Daoy (cell line): Measurements from ENCODE around the gene ANK3. TPM values are rescaled to one million over a fixed set of nuclear protein-coding genes. Genes with fewer than 3 reads are reported as not detected.

Experiments used
- DNase-seq: peaks from one replicate; pipeline ENCODE4 v3.0.0-alpha.2; 2015; ENCODE audit warnings: low read depth
- total RNA-seq: library from RNA; depleted of rRNA; stranded (reverse); fragments of >200 nt; shearing (Covaris generic); gene quantifications from 2 replicates; pipeline ENCODE4 v1.2.3, GENCODE V29; 2014

ANK3 gene
- total RNA-seq, 1 experiment from 2014 or later = 15.9 TPM

- peak; percentile 7 for DNase-seq
These were observed 207.0 kb downstream of the ANK3 start for GRCh38 chr10:60182691-60183090.

- DNase-seq = no peak
These were observed 212.8 kb downstream of the ANK3 start for GRCh38 chr10:60176925-60177324.

GRCh38 chr10:60175441-60175971, 214.2 kb downstream of the ANK3 start:
- no peak for DNase-seq

GRCh38 chr10:60172363-60172990, 217.2 kb downstream of the ANK3 start:
- no peak for DNase-seq

- DNase-seq = no peak
These were observed 218.2 kb downstream of the ANK3 start for GRCh38 chr10:60171436-60172013.

GRCh38 chr10:60170250-60170649, 219.4 kb downstream of the ANK3 start:
- no peak for DNase-seq

GRCh38 chr10:60169111-60169510, 220.6 kb downstream of the ANK3 start:
- no peak for DNase-seq

GRCh38 chr10:60167050-60167449, 222.6 kb downstream of the ANK3 start:
- DNase-seq = no peak

- DNase-seq = no peak
These were observed 225.9 kb downstream of the ANK3 start for GRCh38 chr10:60163786-60164185.

- DNase-seq = no peak
These were observed 227.0 kb downstream of the ANK3 start for GRCh38 chr10:60162631-60163030.

GRCh38 chr10:60155943-60156683, 233.6 kb downstream of the ANK3 start:
- no peak for DNase-seq

GRCh38 chr10:60155099-60155877, 234.4 kb downstream of the ANK3 start:
- DNase-seq = no peak

GRCh38 chr10:60149003-60149402, 240.7 kb downstream of the ANK3 start:
- no peak for DNase-seq

GRCh38 chr10:60148266-60148840, 241.3 kb downstream of the ANK3 start:
- DNase-seq = peak; percentile 46

GRCh38 chr10:60147576-60148265, 242.0 kb downstream of the ANK3 start:
- no peak for DNase-seq

- DNase-seq = no peak
These were observed 242.7 kb downstream of the ANK3 start for GRCh38 chr10:60147025-60147424.

GRCh38 chr10:60144099-60144498, 245.6 kb downstream of the ANK3 start:
- no peak for DNase-seq

- no peak for DNase-seq
These were observed 246.9 kb downstream of the ANK3 start for GRCh38 chr10:60142736-60143135.

- no peak for DNase-seq
These were observed 247.6 kb downstream of the ANK3 start for GRCh38 chr10:60141896-60142559.
